ENCODE data around the gene KRTAP19-8.

KRTAP19-8 gene

DNA sequence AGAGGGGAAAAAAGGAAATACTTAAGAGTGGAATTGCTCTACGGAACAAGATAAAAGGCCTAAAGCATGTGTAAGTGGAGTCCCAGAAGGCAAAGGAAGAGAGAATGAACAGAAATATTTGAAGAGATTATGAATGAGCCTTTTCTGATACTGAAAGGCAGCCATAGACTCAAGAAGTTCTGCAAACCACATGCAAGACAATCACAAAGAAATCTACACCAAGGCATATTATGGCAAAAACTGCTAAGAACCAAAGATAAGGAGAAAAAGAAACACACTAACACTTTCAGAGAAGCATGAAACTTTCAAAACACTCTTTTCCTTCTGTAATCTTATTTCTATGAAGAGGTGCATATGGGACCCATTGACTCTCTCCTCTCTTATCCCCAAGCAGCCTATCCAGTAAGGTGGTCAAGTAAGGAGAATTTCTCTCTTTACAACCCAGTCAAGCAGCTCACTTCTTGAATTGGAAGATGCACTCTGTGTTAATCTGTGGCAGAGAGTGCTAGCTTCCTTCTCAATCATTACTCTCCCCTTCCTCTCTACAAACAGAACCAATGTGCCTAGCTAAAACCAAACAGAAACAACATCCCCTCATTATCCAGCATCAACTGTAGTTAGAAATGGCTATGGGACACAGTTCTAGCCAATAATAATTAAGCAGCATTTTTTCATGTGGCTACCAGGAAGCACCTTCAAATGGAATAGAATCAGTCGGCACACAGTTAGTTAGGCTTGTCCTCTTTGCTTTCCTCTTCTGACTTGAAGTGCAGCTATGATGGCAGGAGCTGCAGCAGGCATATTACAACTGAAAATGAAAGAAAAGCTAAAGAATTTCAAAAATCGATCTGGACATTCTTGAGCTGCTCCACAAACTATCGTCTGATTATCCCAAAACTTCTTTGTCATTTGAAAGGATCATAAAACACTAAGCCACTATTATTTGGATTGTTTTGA, 25.9 kb downstream of the KRTAP19-8 start:
- Histone ChIP-seq H3K9ac (ENCODE audit: low read length in 5 of 5) (no peak overlapping the region), H3K4me1 (ENCODE audit: control insufficient read depth in 5 of 5, insufficient read depth in 5 of 5, low read length in 5 of 5) (no peaks in the 10 kb centered on the region), H3K27ac (ENCODE audit: low read depth, low read length) (no peak overlapping the region), H3K36me3 (ENCODE audit: control insufficient read depth in 5 of 5, insufficient read depth in 5 of 5, low read length in 5 of 5) (no peaks in the 10 kb centered on the region), H3K4me3 (ENCODE audit: low read depth in 1 of 5, low read length in 5 of 5) (no peak overlapping the region), H3K9me3 (ENCODE audit: control insufficient read depth in 5 of 5, low read length in 5 of 5) (peaks cover 0 to 3% (median 0%) of the 10 kb centered on the region in 5 donors), H3K27me3 (ENCODE audit: control insufficient read depth in 5 of 5, insufficient read depth in 4 of 5, low read length in 5 of 5) (no peaks in the 10 kb centered on the region)

DNA sequence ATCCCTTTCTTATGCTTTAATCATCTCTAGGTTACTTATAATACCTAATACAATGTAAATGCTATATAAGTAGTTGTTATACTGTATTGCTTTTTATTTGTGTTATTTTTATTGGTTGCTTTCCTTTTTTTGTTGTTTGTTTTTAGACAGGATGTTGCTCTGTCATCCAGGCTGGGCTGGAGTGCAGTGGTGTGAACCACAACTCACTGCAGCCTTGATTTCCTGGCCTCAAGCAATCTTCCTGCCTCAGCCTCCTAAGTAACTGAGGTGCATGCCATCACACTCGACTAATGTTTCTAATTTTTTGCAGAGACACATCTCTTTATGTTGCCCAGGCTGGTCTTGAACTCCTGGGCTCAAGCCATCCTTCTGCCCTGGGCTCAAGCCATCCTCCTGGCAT, 26.9 kb downstream of the KRTAP19-8 start:
- Histone ChIP-seq H3K4me3 (ENCODE audit: low read depth in 1 of 5, low read length in 5 of 5) (no peak overlapping the region), H3K4me1 (ENCODE audit: control insufficient read depth in 5 of 5, insufficient read depth in 5 of 5, low read length in 5 of 5) (no peaks in the 10 kb centered on the region), H3K27me3 (ENCODE audit: control insufficient read depth in 5 of 5, insufficient read depth in 4 of 5, low read length in 5 of 5) (no peaks in the 10 kb centered on the region), H3K9me3 (ENCODE audit: control insufficient read depth in 5 of 5, low read length in 5 of 5) (no peaks in the 10 kb centered on the region), H3K36me3 (ENCODE audit: control insufficient read depth in 5 of 5, insufficient read depth in 5 of 5, low read length in 5 of 5) (no peaks in the 10 kb centered on the region), H3K27ac (ENCODE audit: low read depth, low read length) (no peak overlapping the region), H3K9ac (ENCODE audit: low read length in 5 of 5) (no peak overlapping the region)

- H3K4me1 ChIP-seq (ENCODE audit: control insufficient read depth in 5 of 5, insufficient read depth in 5 of 5, low read length in 5 of 5) = no peaks in the 10 kb centered on the region
- no peaks in the 10 kb centered on the region for H3K27me3 ChIP-seq (ENCODE audit: control insufficient read depth in 5 of 5, insufficient read depth in 4 of 5, low read length in 5 of 5)
- H3K36me3 ChIP-seq (ENCODE audit: control insufficient read depth in 5 of 5, insufficient read depth in 5 of 5, low read length in 5 of 5) = no peaks in the 10 kb centered on the region
- H3K4me3 ChIP-seq (ENCODE audit: low read depth in 1 of 5, low read length in 5 of 5) = no peak overlapping the region
- H3K9ac ChIP-seq (ENCODE audit: low read length in 5 of 5) = no peak overlapping the region
- no peaks in the 10 kb centered on the region for H3K9me3 ChIP-seq (ENCODE audit: control insufficient read depth in 5 of 5, low read length in 5 of 5)
- H3K27ac ChIP-seq (ENCODE audit: low read depth, low read length) = no peak overlapping the region
These were observed 29.9 kb downstream of the KRTAP19-8 start for GRCh38 chr21:31008355-31008754.

DNA sequence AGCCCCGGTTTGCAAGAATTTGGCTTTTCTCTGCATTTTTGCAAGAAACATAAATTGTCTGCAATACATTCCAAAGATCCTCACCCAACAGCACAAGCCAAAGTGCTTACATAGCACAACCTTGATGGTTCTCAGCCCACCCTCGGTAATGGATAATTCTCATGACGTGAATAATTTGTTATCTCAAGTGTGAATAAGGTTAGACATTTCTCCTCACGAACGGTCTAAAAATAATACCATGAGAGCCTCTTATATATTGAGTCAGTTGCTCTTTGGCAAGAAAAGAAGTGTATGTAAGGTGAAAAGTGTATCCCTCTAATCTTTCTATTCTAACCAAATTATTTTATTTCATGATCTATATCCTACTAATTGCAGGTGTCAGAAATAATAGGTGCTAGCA, 33.3 kb downstream of the KRTAP19-8 start:
- H3K36me3 ChIP-seq (ENCODE audit: control insufficient read depth in 5 of 5, insufficient read depth in 5 of 5, low read length in 5 of 5) = no peaks in the 10 kb centered on the region
- no peaks in the 10 kb centered on the region for H3K4me1 ChIP-seq (ENCODE audit: control insufficient read depth in 5 of 5, insufficient read depth in 5 of 5, low read length in 5 of 5)
- peaks cover 0 to 5% (median 0%) of the 10 kb centered on the region in 5 donors for H3K27me3 ChIP-seq (ENCODE audit: control insufficient read depth in 5 of 5, insufficient read depth in 4 of 5, low read length in 5 of 5)

DNA sequence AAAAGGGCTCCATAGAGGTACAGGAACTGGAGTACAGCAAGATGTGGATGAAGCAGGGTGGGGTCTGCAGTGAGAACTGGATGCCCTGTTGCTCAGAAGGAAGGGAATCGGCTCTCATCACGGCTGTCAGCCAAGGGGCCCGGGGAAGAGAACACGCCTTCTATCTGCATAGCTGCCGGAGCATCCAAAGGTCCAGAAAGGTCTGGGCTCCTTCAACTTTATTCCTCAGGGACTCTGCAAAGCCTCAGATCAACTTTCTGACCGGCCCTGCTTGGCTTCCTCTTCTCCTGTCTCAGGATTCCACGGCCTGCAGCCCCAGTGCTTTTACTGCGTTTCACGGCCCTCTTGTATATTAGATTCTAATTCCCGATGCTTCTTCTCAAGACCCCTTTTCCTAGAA, 34.8 kb downstream of the KRTAP19-8 start:
- no peaks in the 10 kb centered on the region for H3K36me3 ChIP-seq (ENCODE audit: control insufficient read depth in 5 of 5, insufficient read depth in 5 of 5, low read length in 5 of 5)
- no peaks in the 10 kb centered on the region for H3K4me1 ChIP-seq (ENCODE audit: control insufficient read depth in 5 of 5, insufficient read depth in 5 of 5, low read length in 5 of 5)
- H3K9me3 ChIP-seq (ENCODE audit: control insufficient read depth in 5 of 5, low read length in 5 of 5) = no peaks in the 10 kb centered on the region
- H3K27me3 ChIP-seq (ENCODE audit: control insufficient read depth in 5 of 5, insufficient read depth in 4 of 5, low read length in 5 of 5) = peaks cover 0 to 5% (median 0%) of the 10 kb centered on the region in 5 donors
- no peak overlapping the region for H3K9ac ChIP-seq (ENCODE audit: low read length in 5 of 5)
- no peak overlapping the region for H3K4me3 ChIP-seq (ENCODE audit: low read depth in 1 of 5, low read length in 5 of 5)
- no peak overlapping the region for H3K27ac ChIP-seq (ENCODE audit: low read depth, low read length)

More for the DNA sequence above, 33.3 kb downstream of the KRTAP19-8 start:
- no peaks in the 10 kb centered on the region for H3K9me3 ChIP-seq (ENCODE audit: control insufficient read depth in 5 of 5, low read length in 5 of 5)
- no peak overlapping the region for H3K27ac ChIP-seq (ENCODE audit: low read depth, low read length)
- H3K9ac ChIP-seq (ENCODE audit: low read length in 5 of 5) = no peak overlapping the region
- H3K4me3 ChIP-seq (ENCODE audit: low read depth in 1 of 5, low read length in 5 of 5) = no peak overlapping the region

DNA sequence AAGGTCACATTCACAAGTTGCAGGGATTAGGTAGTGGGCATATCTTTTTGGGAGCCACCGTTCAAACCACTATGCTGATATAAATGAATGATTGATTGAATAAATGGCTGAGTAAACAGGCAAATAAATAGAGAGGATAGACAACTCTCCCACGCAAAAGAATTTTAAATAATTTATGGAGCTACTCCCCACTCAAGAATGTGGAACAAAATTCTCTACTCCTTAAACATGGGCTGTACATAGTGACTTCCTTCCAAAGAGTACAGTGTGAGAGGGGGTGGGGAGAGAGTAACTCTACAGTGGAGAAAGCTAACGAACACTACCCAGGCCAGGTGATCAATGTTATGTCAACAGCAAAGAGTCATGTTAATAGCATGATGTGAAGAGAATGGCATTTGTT, 40.7 kb downstream of the KRTAP19-8 start:
- H3K27ac ChIP-seq (ENCODE audit: low read depth, low read length) = no peak overlapping the region
- no peaks in the 10 kb centered on the region for H3K9me3 ChIP-seq (ENCODE audit: control insufficient read depth in 5 of 5, low read length in 5 of 5)
- no peak overlapping the region for H3K4me3 ChIP-seq (ENCODE audit: low read depth in 1 of 5, low read length in 5 of 5)
- H3K36me3 ChIP-seq (ENCODE audit: control insufficient read depth in 5 of 5, insufficient read depth in 5 of 5, low read length in 5 of 5) = no peaks in the 10 kb centered on the region
- peaks cover 0 to 5% (median 0%) of the 10 kb centered on the region in 5 donors for H3K27me3 ChIP-seq (ENCODE audit: control insufficient read depth in 5 of 5, insufficient read depth in 4 of 5, low read length in 5 of 5)
- H3K9ac ChIP-seq (ENCODE audit: low read length in 5 of 5) = no peak overlapping the region
- no peaks in the 10 kb centered on the region for H3K4me1 ChIP-seq (ENCODE audit: control insufficient read depth in 5 of 5, insufficient read depth in 5 of 5, low read length in 5 of 5)

DNA sequence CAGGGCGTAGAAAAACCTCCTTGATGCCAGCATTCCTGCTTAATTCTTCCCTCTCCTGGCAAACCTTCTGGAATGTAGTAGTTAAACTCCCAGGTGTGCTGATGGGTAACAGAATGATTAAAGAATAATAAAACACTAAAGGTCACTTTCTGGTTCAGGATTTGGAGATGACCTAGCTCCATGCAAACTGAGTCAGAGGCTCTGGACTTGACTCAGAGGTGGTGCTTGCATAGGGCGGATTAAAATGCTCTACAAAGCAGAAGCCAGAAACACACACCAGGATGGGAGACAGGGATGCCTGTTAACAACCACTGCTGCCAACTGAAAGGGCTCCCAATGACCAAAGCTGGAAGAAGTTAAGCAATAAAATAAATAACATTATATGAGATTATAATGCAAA, 41.5 kb downstream of the KRTAP19-8 start:
- Histone ChIP-seq H3K4me1 (ENCODE audit: control insufficient read depth in 5 of 5, insufficient read depth in 5 of 5, low read length in 5 of 5) (no peaks in the 10 kb centered on the region), H3K9ac (ENCODE audit: low read length in 5 of 5) (no peak overlapping the region), H3K27me3 (ENCODE audit: control insufficient read depth in 5 of 5, insufficient read depth in 4 of 5, low read length in 5 of 5) (peaks cover 0 to 5% (median 0%) of the 10 kb centered on the region in 5 donors), H3K4me3 (ENCODE audit: low read depth in 1 of 5, low read length in 5 of 5) (no peak overlapping the region), H3K36me3 (ENCODE audit: control insufficient read depth in 5 of 5, insufficient read depth in 5 of 5, low read length in 5 of 5) (no peaks in the 10 kb centered on the region), H3K27ac (ENCODE audit: low read depth, low read length) (no peak overlapping the region), H3K9me3 (ENCODE audit: control insufficient read depth in 5 of 5, low read length in 5 of 5) (no peaks in the 10 kb centered on the region)

DNA sequence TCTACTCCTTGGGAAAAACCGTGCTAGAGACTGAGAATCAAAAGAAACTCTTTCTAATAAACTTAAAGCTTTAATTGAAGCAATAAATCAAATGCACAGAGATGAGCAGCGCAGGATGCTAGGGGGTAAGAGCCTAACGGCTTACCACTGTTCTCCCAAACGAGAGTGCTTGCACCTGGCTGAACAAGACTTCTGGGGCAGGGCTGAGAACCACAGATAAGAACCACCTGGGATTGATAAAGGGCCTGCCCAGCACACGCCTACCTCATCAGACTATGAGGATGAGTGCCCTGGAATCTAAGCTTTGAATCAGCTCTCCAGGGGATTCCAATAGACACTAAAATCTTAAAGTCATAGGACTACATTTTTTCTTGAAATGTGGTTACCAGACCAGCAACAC, 43.3 kb downstream of the KRTAP19-8 start:
- Histone ChIP-seq H3K36me3 (ENCODE audit: control insufficient read depth in 5 of 5, insufficient read depth in 5 of 5, low read length in 5 of 5) (no peaks in the 10 kb centered on the region), H3K4me1 (ENCODE audit: control insufficient read depth in 5 of 5, insufficient read depth in 5 of 5, low read length in 5 of 5) (no peaks in the 10 kb centered on the region), H3K27me3 (ENCODE audit: control insufficient read depth in 5 of 5, insufficient read depth in 4 of 5, low read length in 5 of 5) (peaks cover 0 to 5% (median 0%) of the 10 kb centered on the region in 5 donors), H3K4me3 (ENCODE audit: low read depth in 1 of 5, low read length in 5 of 5) (no peak overlapping the region), H3K9me3 (ENCODE audit: control insufficient read depth in 5 of 5, low read length in 5 of 5) (no peaks in the 10 kb centered on the region), H3K9ac (ENCODE audit: low read length in 5 of 5) (no peak overlapping the region), H3K27ac (ENCODE audit: low read depth, low read length) (no peak overlapping the region)

GRCh38 chr21:30990514-30991262, 47.6 kb downstream of the KRTAP19-8 start:
- Histone ChIP-seq H3K4me3 (ENCODE audit: low read depth in 1 of 5, low read length in 5 of 5) (no peak overlapping the region), H3K27ac (ENCODE audit: low read depth, low read length) (no peak overlapping the region), H3K27me3 (ENCODE audit: control insufficient read depth in 5 of 5, insufficient read depth in 4 of 5, low read length in 5 of 5) (peaks cover 0 to 5% (median 0%) of the 10 kb centered on the region in 5 donors), H3K4me1 (ENCODE audit: control insufficient read depth in 5 of 5, insufficient read depth in 5 of 5, low read length in 5 of 5) (peaks cover 0 to 3% (median 0%) of the 10 kb centered on the region in 5 donors), H3K9ac (ENCODE audit: low read length in 5 of 5) (no peak overlapping the region), H3K9me3 (ENCODE audit: control insufficient read depth in 5 of 5, low read length in 5 of 5) (no peaks in the 10 kb centered on the region), H3K36me3 (ENCODE audit: control insufficient read depth in 5 of 5, insufficient read depth in 5 of 5, low read length in 5 of 5) (no peaks in the 10 kb centered on the region)

DNA sequence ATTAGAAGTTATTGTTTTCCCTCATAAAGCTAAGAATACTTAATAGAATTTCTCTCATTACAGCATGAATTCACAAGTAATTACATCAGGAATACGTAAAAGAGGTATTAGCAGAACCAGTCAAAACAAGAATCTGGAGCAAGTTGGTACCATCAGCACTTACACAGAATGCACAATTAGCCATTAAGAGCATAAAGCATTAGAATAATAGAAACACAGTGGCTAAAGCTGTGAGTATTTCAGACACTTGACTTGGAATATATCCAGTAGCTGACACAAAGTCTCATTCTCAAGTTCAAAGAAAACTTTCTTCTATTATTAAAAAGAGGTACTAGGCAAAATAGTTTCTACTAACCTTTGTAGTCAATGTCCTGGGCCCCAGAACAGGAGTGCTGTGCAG, 49.6 kb downstream of the KRTAP19-8 start:
- H3K36me3 ChIP-seq (ENCODE audit: control insufficient read depth in 5 of 5, insufficient read depth in 5 of 5, low read length in 5 of 5) = no peaks in the 10 kb centered on the region
- no peaks in the 10 kb centered on the region for H3K9me3 ChIP-seq (ENCODE audit: control insufficient read depth in 5 of 5, low read length in 5 of 5)
- H3K4me3 ChIP-seq (ENCODE audit: low read depth in 1 of 5, low read length in 5 of 5) = no peak overlapping the region
- H3K27me3 ChIP-seq (ENCODE audit: control insufficient read depth in 5 of 5, insufficient read depth in 4 of 5, low read length in 5 of 5) = peaks cover 0 to 3% (median 0%) of the 10 kb centered on the region in 5 donors
- H3K4me1 ChIP-seq (ENCODE audit: control insufficient read depth in 5 of 5, insufficient read depth in 5 of 5, low read length in 5 of 5) = peaks cover 0 to 3% (median 0%) of the 10 kb centered on the region in 5 donors
- H3K27ac ChIP-seq (ENCODE audit: low read depth, low read length) = no peak overlapping the region
- H3K9ac ChIP-seq (ENCODE audit: low read length in 5 of 5) = no peak overlapping the region

Data from subcutaneous abdominal adipose tissue (tissue), 5 donors.